GM13977 (cell line): ENCODE data around the gene AOAH.

ENCODE experiments used
- DNase-seq: peaks from one replicate; pipeline ENCODE4 v3.0.0; 2012; ENCODE audit warnings: low spot score
- in situ Hi-C: fragments of 300-500 bp; cut with MboI; formaldehyde crosslinking; loops from one replicate; pipeline ENCODE4 v1.12.0; 2022; ENCODE audit warnings: low sequenced_read_pairs, low pct_unique_long_range_greater_than_20kb, mixed read lengths, inconsistent platforms; ENCODE audit not compliant: unreplicated experiment
- TF ChIP-seq, protein P1 (sequence below): IDR thresholded peaks from 2 replicates; pipeline ENCODE4 v1.5.1; 2012; ENCODE audit warnings: mild to moderate bottlenecking, control low read depth; ENCODE audit not compliant: insufficient read depth; ENCODE audit errors: extremely low read depth, missing control alignments

AOAH gene

DNA sequence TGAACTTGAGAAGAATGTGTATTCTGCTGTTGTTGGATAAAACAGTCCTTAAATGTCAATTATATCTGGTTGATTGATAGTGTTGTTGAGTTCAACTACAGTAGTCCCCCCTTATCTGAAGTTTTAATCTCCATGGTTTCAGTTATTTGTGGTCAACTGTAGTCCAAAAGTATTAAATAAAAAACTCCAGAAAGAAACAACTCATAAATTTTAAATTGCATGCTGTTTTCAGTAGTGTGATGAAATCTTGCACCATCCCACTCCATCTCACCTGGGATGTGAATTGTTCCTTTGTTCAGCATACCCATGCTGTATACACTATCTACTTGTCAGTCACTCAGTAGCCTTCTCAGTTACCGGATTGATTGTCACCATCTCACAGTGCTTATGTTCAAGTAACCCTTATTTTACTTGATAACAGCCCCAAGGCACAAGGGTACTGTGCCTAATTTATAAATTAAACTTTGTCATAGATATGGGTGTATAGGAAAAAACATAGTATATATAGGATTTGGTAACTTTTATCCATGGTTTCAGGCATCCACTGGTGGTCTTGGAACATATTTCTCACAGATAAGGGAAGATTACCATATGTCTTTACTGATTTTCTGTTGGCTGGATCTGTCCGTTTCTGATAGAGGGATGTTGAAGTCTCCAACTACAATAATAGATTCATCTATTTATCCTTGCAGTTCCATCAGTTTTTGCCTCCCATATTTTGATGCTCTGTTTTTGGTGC is 57.1 kb downstream of the AOAH start:
- TF ChIP-seq, protein P1, sequence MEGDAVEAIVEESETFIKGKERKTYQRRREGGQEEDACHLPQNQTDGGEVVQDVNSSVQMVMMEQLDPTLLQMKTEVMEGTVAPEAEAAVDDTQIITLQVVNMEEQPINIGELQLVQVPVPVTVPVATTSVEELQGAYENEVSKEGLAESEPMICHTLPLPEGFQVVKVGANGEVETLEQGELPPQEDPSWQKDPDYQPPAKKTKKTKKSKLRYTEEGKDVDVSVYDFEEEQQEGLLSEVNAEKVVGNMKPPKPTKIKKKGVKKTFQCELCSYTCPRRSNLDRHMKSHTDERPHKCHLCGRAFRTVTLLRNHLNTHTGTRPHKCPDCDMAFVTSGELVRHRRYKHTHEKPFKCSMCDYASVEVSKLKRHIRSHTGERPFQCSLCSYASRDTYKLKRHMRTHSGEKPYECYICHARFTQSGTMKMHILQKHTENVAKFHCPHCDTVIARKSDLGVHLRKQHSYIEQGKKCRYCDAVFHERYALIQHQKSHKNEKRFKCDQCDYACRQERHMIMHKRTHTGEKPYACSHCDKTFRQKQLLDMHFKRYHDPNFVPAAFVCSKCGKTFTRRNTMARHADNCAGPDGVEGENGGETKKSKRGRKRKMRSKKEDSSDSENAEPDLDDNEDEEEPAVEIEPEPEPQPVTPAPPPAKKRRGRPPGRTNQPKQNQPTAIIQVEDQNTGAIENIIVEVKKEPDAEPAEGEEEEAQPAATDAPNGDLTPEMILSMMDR: no peak
- no peak for DNase-seq
- in situ Hi-C loops: loop anchor here (25.0 kb wide), 1 partner anchor 520 kb away; no protein-coding TSS in a partner anchor

DNA sequence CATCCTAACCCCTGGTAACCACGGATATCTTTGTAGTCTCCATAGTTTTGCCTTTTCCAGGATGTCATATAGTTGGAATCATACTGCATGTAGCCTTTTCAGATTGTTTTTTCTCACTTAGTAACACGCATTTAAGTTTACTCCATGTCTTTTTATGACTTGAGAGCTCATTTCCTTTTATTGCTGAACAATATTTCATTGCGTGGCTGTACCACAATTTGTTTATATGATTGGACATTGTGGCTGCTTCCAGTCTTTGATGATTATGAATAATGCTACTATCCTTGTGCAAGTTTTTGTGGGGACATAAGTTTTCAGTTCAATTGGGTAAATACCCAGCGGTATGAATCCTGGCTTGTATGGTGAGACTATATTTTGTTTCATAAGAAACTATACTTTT is 60.8 kb downstream of the AOAH start:
- TF ChIP-seq, protein P1: no peak
- in situ Hi-C loops: loop anchor here (25.0 kb wide), 1 partner anchor 524 kb away; no protein-coding TSS in a partner anchor
- DNase-seq: no peak

DNA sequence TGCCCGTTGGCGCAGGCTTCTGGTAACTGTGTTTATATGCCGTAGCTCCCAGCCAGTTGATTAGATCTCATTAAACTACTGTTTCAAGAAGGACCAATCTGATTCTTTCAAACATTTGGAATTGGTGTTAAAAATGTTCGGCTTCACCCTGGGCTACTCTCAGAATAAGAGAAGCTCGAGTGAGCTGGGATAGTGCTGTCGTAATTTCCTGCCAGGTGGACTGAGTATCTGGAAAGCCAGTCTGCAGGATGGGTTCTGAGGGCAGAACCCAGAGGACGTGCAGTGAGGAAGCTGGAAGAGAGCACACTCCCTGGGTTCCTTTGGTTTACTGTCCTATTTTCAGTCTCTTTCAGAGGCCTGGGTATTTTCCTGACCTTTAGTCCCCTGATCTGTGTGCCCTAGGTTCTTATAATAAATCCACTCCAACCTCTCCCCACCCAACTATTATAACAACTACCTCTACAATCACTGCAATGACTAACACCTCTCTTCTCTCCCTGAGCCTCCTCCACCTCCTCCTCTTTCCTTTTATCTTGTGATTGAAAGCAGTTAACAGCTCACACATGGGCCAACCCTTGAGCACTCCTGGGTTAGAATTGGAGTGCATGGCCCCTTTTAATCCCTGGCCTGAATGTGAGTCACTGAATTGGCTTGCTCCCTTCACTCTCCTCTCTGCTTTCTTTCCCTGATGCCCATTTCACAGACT is 63.0 kb downstream of the AOAH start:
- TF ChIP-seq, protein P1: no peak
- in situ Hi-C loops: loop anchor here (25.0 kb wide), 1 partner anchor 526 kb away; no protein-coding TSS in a partner anchor
- DNase-seq: no peak

DNA sequence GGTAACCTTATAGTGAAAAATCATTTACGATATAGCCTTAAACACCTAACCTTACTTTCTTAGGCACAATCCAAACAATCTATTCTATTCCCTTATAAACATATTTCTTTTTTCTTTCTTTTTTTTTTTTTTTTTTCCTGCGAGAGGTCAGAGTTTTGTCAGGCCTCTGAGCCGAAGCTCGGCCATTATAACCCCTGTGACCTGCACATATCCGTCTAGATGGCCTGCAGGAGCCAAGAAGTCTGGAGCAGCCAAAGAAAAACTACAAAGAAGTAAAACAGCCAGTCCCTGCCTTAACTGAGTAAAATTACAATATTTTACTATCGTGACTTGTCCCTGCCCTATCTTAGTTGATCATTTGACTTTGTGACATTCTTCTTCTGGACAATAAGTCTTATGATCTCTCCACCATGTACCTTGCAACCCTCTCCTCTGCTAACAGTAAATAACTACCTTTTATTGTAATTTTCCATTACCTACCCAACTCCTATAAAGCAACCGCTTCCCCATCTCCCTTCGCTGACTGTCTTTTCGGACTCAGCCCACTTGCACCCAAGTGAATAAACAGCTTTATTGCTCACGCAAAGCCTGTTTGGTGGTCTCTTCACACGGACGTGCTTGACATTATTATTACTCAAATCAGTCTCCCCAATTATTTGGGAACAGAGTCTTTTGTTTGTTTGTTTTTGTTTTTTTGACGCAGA is 64.5 kb downstream of the AOAH start:
- DNase-seq: no peak
- in situ Hi-C loops: loop anchor here (25.0 kb wide), 1 partner anchor 528 kb away; no protein-coding TSS in a partner anchor
- TF ChIP-seq, protein P1: no peak

DNA sequence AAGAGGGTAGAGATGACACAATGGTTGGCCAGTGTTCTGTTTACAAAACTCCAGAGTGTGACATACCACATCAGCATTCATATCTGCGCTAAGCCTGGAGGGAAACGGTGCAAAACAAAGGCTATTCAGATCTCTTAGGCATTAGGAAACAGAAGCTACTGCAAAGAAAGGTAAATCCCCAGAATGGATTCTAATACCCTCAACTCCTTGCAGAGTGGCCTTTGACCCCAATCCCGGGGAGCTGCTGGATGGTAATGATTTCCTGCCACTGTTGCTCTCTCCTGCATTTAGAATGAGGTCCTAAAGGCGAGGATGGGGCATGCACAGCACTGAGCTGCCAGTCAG is 65.2 kb downstream of the AOAH start:
- in situ Hi-C loops: loop anchor here (25.0 kb wide), 1 partner anchor 528 kb away; no protein-coding TSS in a partner anchor
- TF ChIP-seq, protein P1: no peak
- no peak for DNase-seq
